ENCODE results near the gene TEDC2. TPM values are rescaled to one million over a fixed set of nuclear protein-coding genes. Genes with fewer than 3 reads are reported as not detected.

Gene TEDC2
- total and polyA plus RNA-seq, 5 donors from 2014 or later: 0.41 to 1.4 (median 0.67) TPM; not detected in 2

DNA sequence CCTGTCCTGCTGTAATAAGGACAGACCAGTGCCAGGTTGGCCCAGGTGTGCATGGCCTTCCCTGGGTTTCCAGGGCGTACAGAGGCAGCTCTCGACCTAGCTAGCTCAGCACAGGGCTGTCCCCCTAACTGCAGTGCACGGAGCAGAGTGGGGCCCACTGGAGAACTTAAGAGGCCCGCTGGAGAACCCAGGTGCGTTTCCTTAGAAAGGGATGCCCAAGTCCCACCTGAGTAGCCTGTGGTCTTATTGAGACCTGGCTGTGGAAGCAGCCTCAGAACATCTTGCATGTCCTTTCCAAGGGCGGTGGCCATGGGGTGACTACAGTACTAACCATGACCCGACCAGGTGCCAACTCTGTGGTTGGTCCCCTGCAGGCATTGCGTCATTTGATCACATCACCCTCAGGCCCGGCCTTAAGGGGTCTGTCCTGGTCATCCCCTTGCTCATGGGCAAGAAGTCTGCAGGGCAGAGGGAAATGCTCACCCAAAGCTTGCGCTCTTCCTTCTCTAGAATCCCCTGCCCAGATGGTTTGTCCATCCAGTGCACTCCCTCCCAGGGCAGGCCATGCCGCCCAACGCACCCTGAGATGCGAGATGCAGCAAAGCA lies 34.0 kb upstream of the TEDC2 start:
- no peak overlapping the region for H3K4me3 ChIP-seq (ENCODE audit: low read depth, low read length)
- H3K27me3 Mint-ChIP-seq: peaks cover 7% of the 10 kb centered on the region
- H3K9me3 Mint-ChIP-seq: peaks cover 0 to 1% (median 0%) of the 10 kb centered on the region in 7 donors
- no peaks in the 10 kb centered on the region for H3K27me3 ChIP-seq (ENCODE audit: control insufficient read depth, insufficient read depth, low read length)
- H3K4me1 Mint-ChIP-seq: peaks cover 4 to 21% (median 12%) of the 10 kb centered on the region in 4 donors
- no peak for DNase-seq
- peak overlapping the region in 1 of 4 donors; percentile 96 for H3K4me3 Mint-ChIP-seq
- no peaks in the 10 kb centered on the region for H3K36me3 Mint-ChIP-seq
- H3K9me3 ChIP-seq (ENCODE audit: control insufficient read depth in 2 of 2, low read length in 2 of 2): no peaks in the 10 kb centered on the region
- no peak overlapping the region for H3K27ac ChIP-seq (ENCODE audit: insufficient read depth, low read length, poor library complexity, severe bottlenecking)
- no peak overlapping the region for H3K27ac Mint-ChIP-seq
- H3K36me3 ChIP-seq (ENCODE audit: control insufficient read depth, insufficient read depth, low read length): no peaks in the 10 kb centered on the region
- H3K4me1 ChIP-seq (ENCODE audit: control insufficient read depth, insufficient read depth, low read length, poor library complexity, severe bottlenecking): peaks cover 23% of the 10 kb centered on the region
- no peak for ATAC-seq (ENCODE audit: low read depth in 2 of 2)

DNA sequence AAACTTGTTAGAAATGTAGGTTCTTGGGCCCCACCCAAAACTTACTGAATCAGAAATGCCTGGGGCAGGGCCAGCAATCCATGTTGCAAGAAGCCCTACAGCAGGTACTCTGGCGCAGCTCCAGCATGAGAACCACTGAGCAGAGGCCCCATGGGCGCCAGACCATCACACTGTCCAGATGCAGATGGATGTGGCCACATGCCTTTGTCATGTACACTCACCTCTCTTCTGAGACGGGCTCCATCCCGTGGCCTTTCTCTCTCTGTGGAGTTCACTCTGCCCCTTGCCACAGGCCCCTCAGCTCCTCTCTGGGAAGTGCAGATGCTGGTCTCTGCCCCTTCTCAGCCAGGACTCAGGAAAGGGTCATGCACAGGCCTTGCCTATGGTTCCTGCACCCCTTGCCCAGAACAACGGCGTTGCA lies 33.0 kb upstream of the TEDC2 start:
- peaks cover 23% of the 10 kb centered on the region for H3K4me1 ChIP-seq (ENCODE audit: control insufficient read depth, insufficient read depth, low read length, poor library complexity, severe bottlenecking)
- no peaks in the 10 kb centered on the region for H3K27me3 ChIP-seq (ENCODE audit: control insufficient read depth, insufficient read depth, low read length)
- ATAC-seq (ENCODE audit: low read depth in 2 of 2): no peak
- DNase-seq: no peak
- Mint-ChIP-seq H3K9me3 (peaks cover 0 to 1% (median 0%) of the 10 kb centered on the region in 7 donors), H3K27me3 (peaks cover 6% of the 10 kb centered on the region), H3K4me3 (peak overlapping the region in 3 of 4 donors; percentile 52 to 96 (median 90)), H3K4me1 (peaks cover 4 to 21% (median 13%) of the 10 kb centered on the region in 4 donors), H3K27ac (peak overlapping the region in 2 of 3 donors; percentile 20 to 26), H3K36me3 (no peaks in the 10 kb centered on the region)
- no peaks in the 10 kb centered on the region for H3K9me3 ChIP-seq (ENCODE audit: control insufficient read depth in 2 of 2, low read length in 2 of 2)
- H3K36me3 ChIP-seq (ENCODE audit: control insufficient read depth, insufficient read depth, low read length): no peaks in the 10 kb centered on the region
- H3K4me3 ChIP-seq (ENCODE audit: low read depth, low read length): no peak overlapping the region
- no peak overlapping the region for H3K27ac ChIP-seq (ENCODE audit: insufficient read depth, low read length, poor library complexity, severe bottlenecking)

DNA sequence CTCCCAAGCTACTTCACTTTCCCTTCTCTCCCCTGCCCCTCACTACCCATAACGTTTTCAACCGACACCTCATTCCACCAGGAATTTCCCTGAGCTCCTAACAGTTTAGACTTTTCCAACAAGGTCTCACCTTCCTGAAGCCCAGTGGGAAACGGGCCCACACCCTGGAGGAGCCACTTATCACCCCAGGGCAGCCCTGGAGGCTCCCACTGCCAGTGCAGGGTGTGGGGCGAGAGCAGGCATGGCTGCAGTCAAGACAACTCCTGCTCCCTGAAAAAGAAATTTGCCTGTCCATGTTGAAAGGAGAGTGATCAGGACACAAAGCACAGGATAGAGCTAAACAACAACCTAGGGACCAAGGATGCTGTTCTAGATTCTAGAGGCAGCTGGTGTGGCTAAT lies 32.4 kb upstream of the TEDC2 start:
- Mint-ChIP-seq H3K9me3 (peaks cover 0 to 1% (median 0%) of the 10 kb centered on the region in 7 donors), H3K36me3 (no peaks in the 10 kb centered on the region), H3K4me1 (peaks cover 4 to 21% (median 13%) of the 10 kb centered on the region in 4 donors), H3K4me3 (peak overlapping the region; percentile 90 to 96 (median 92)), H3K27me3 (peaks cover 6% of the 10 kb centered on the region), H3K27ac (peak overlapping the region in 2 of 3 donors; percentile 60 to 69)
- ATAC-seq (ENCODE audit: low read depth in 2 of 2) (no peak), DNase-seq (no peak)
- no peak overlapping the region for H3K27ac ChIP-seq (ENCODE audit: insufficient read depth, low read length, poor library complexity, severe bottlenecking)
- peaks cover 23% of the 10 kb centered on the region for H3K4me1 ChIP-seq (ENCODE audit: control insufficient read depth, insufficient read depth, low read length, poor library complexity, severe bottlenecking)
- H3K9me3 ChIP-seq (ENCODE audit: control insufficient read depth in 2 of 2, low read length in 2 of 2): no peaks in the 10 kb centered on the region
- H3K4me3 ChIP-seq (ENCODE audit: low read depth, low read length): no peak overlapping the region
- no peaks in the 10 kb centered on the region for H3K36me3 ChIP-seq (ENCODE audit: control insufficient read depth, insufficient read depth, low read length)
- H3K27me3 ChIP-seq (ENCODE audit: control insufficient read depth, insufficient read depth, low read length): no peaks in the 10 kb centered on the region

DNA sequence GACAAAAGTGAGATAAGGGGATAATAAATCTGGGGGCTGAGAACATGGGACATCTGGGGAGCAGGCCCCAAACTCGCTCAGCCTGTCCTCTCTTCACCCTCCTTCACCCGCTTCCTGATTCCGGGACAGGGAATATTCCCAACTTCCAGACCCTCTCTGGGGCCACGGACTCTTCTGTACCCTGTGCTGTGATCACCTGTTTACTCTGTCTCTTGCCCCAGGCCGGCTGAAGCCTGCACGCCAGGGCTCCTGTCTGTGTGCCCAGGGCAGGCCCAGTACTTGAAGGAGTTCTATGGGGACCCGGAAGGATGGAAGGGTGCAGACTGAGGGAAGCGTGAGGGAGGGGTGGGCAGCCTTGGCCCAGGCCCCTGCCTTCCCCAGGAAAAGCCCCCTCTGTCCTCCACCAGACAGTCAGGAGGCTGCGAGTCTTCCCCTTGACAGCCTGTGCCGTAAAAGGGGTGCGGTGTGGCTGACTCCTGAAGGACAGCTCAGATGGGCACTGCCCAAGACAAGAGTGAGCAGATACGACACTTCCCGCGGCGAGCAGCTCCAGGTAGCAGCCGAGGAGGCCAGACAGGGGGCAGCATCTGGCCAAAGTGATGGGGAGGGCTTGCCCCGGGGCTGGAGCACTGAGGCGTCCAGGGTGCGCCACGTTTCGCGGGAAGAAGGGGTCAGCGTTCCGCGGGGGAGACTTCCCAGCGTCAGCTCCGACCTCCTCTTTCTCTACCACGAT lies 31.7 kb upstream of the TEDC2 start:
- Mint-ChIP-seq H3K36me3 (peaks cover 3% of the 10 kb centered on the region), H3K4me1 (peaks cover 4 to 23% (median 13%) of the 10 kb centered on the region in 4 donors), H3K4me3 (peak overlapping the region; percentile 90 to 96 (median 92)), H3K27me3 (peaks cover 6% of the 10 kb centered on the region), H3K9me3 (peaks cover 0 to 1% (median 0%) of the 10 kb centered on the region in 7 donors), H3K27ac (peak overlapping the region; percentile 60 to 86 (median 66))
- Histone ChIP-seq H3K27me3 (ENCODE audit: control insufficient read depth, insufficient read depth, low read length) (no peaks in the 10 kb centered on the region), H3K9me3 (ENCODE audit: control insufficient read depth in 2 of 2, low read length in 2 of 2) (no peaks in the 10 kb centered on the region), H3K27ac (ENCODE audit: insufficient read depth, low read length, poor library complexity, severe bottlenecking) (peak overlapping the region; percentile 38), H3K36me3 (ENCODE audit: control insufficient read depth, insufficient read depth, low read length) (peaks cover 6% of the 10 kb centered on the region), H3K4me1 (ENCODE audit: control insufficient read depth, insufficient read depth, low read length, poor library complexity, severe bottlenecking) (peaks cover 22% of the 10 kb centered on the region), H3K4me3 (ENCODE audit: low read depth, low read length) (no peak overlapping the region)
- ATAC-seq (ENCODE audit: low read depth in 2 of 2): no peak
- no peak for DNase-seq

DNA sequence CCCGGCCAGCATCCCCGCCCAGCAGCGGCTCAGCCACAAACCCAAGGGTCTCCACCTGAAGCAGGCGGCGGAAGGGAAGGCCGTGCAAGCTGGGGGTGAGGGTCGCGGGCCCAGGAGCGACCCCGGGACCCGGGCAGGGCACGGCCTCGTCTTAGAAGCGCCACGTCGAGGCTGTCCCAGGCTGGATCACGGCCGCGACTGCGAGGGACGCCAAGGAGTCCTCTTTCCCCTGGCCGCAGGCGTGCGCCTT lies 31.2 kb upstream of the TEDC2 start:
- peaks cover 6% of the 10 kb centered on the region for H3K36me3 ChIP-seq (ENCODE audit: control insufficient read depth, insufficient read depth, low read length)
- Mint-ChIP-seq H3K36me3 (peaks cover 3% of the 10 kb centered on the region), H3K9me3 (peaks cover 0 to 1% (median 0%) of the 10 kb centered on the region in 7 donors), H3K27me3 (peaks cover 6% of the 10 kb centered on the region), H3K4me3 (peak overlapping the region; percentile 88 to 96 (median 92)), H3K27ac (peak overlapping the region in 2 of 3 donors; percentile 60 to 86), H3K4me1 (peaks cover 4 to 23% (median 13%) of the 10 kb centered on the region in 4 donors)
- H3K27me3 ChIP-seq (ENCODE audit: control insufficient read depth, insufficient read depth, low read length): no peaks in the 10 kb centered on the region
- peaks cover 20% of the 10 kb centered on the region for H3K4me1 ChIP-seq (ENCODE audit: control insufficient read depth, insufficient read depth, low read length, poor library complexity, severe bottlenecking)
- no peak overlapping the region for H3K4me3 ChIP-seq (ENCODE audit: low read depth, low read length)
- ATAC-seq (ENCODE audit: low read depth in 2 of 2) (no peak), DNase-seq (no peak)
- H3K9me3 ChIP-seq (ENCODE audit: control insufficient read depth in 2 of 2, low read length in 2 of 2): no peaks in the 10 kb centered on the region
- peak overlapping the region; percentile 38 for H3K27ac ChIP-seq (ENCODE audit: insufficient read depth, low read length, poor library complexity, severe bottlenecking)

DNA sequence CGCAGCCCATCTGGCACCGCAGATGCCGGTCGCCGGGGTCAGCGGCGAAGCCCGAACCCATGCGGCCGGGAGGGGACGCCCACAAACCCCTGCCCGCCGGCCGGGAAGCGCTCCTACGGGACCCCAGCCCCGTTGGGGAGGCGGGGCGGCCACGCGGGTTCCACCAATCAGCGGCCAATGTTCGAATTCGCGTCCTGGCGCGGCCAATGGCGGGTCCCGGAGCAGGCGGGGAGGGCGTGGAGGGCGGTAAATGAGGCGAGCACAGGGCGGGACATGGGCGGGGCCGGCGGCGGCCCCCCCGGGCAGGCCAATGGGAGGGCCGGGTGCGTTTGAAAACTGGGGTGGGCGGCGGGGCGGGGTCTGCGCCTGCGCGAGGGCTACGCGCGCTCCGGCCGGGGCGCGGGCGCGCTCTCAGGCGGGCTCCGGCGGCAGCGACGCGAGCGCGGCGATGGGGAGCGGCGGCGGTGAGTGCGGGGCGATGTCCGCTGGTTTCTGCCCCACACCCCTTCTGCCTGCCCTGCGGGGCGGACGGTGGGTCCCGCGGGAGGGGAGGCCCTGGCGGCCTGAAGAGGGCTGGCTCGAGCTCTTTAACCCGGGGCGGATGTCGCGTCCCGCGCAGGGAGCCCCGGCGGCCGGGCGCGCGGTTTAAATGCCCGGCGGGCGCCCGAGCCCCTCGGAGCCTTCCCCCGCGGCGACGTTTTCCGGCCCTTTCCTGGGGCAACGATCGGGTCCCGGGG lies 30.7 kb upstream of the TEDC2 start, which contains the start of gene CCNF:
CCNF (plus strand) TSS at position 414 of the 737 bp plus-strand sequence; CDS start at position 449, 35 bp downstream.
- Mint-ChIP-seq H3K36me3 (peaks cover 3% of the 10 kb centered on the region), H3K27me3 (peaks cover 6% of the 10 kb centered on the region), H3K4me3 (peak within 1 kb of the TSS; percentile 91 to 96 (median 94)), H3K4me1 (peaks cover 4 to 23% (median 13%) of the 10 kb centered on the region in 4 donors), H3K27ac (peak within 1 kb of the TSS; percentile 66 to 92 (median 87)), H3K9me3 (peaks cover 0 to 1% (median 0%) of the 10 kb centered on the region in 7 donors)
- Histone ChIP-seq H3K9me3 (ENCODE audit: control insufficient read depth in 2 of 2, low read length in 2 of 2) (no peaks in the 10 kb centered on the region), H3K36me3 (ENCODE audit: control insufficient read depth, insufficient read depth, low read length) (peaks cover 6% of the 10 kb centered on the region), H3K27ac (ENCODE audit: insufficient read depth, low read length, poor library complexity, severe bottlenecking) (peak within 1 kb of the TSS; percentile 55), H3K27me3 (ENCODE audit: control insufficient read depth, insufficient read depth, low read length) (no peaks in the 10 kb centered on the region), H3K4me1 (ENCODE audit: control insufficient read depth, insufficient read depth, low read length, poor library complexity, severe bottlenecking) (peaks cover 20% of the 10 kb centered on the region), H3K4me3 (ENCODE audit: low read depth, low read length) (peak within 1 kb of the TSS; percentile 65)
- ATAC-seq (ENCODE audit: low read depth in 2 of 2) (peak; percentile 96), DNase-seq (peak; percentile 92 to 97 (median 97))

DNA sequence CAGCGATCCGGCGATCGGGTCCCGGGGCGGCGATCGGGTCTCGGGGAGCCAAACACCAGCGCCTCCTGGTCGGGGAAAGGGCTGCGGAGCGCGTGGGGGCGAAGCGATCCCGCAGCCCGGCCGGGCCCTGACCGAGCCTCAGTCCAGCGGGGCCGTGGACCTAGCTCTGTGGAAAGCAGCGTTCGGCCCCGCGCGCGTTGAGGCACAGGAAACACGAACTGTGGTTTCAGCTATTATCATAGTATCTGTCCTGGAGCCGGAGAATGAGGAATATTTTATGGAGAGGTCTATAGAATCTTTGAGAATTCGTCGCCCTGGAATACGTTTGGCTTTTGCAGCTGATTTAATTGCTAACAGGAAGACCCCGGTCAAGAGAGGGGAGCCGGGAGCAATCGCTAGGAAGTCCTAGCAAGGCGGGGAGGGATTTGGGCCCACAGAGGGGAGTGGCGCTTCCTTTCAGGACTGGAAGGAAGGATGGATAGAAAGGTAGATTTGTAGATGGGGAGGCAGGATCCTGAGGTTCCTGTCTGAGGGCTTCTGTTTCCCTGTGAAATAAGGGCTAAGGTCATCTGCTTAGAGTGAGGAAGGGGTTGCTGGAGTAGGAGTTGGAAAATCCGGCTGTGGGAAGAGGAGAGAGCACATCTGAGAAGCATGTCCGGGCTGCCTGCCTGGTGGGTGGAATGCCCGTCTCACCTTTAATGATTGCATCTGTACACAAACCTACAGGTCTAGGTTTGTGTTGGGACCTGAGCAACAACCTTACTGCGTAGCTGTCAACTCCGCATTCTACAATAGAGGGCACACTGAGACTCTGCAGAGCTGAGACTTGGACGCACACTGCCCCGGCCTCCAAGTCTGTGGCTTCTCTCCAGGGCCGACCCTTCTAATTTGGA lies 29.9 kb upstream of the TEDC2 start:
- H3K36me3 ChIP-seq (ENCODE audit: control insufficient read depth, insufficient read depth, low read length): peaks cover 6% of the 10 kb centered on the region
- peak overlapping the region; percentile 55 for H3K27ac ChIP-seq (ENCODE audit: insufficient read depth, low read length, poor library complexity, severe bottlenecking)
- Mint-ChIP-seq H3K4me3 (peak overlapping the region; percentile 91 to 94 (median 93)), H3K4me1 (peaks cover 4 to 23% (median 13%) of the 10 kb centered on the region in 4 donors), H3K36me3 (peaks cover 6% of the 10 kb centered on the region), H3K9me3 (peaks cover 0 to 1% (median 0%) of the 10 kb centered on the region in 7 donors), H3K27me3 (peaks cover under 1% of the 10 kb centered on the region), H3K27ac (peak overlapping the region; percentile 39 to 92 (median 87))
- no peak for ATAC-seq (ENCODE audit: low read depth in 2 of 2)
- H3K27me3 ChIP-seq (ENCODE audit: control insufficient read depth, insufficient read depth, low read length): no peaks in the 10 kb centered on the region
- peak in 1 of 3 donors; percentile 55 for DNase-seq
- H3K4me1 ChIP-seq (ENCODE audit: control insufficient read depth, insufficient read depth, low read length, poor library complexity, severe bottlenecking): peaks cover 20% of the 10 kb centered on the region
- H3K4me3 ChIP-seq (ENCODE audit: low read depth, low read length): peak overlapping the region; percentile 65
- H3K9me3 ChIP-seq (ENCODE audit: control insufficient read depth in 2 of 2, low read length in 2 of 2): no peaks in the 10 kb centered on the region
